GM12865 (cell line): ENCODE measurements around the gene MRPL51.
A peak's percentile ranks its signal among the peaks of the same experiment; 100 is the strongest.
"Not testable (repeated sequence)": the region's sequence is repeated elsewhere in the genome, so short reads cannot be mapped to it uniquely, and the experiment has no call there.

Source experiments
- DNase-seq: peaks from one replicate; pipeline ENCODE4 v3.0.0; 2010; ENCODE audit warnings: low read depth
- H3K4me3 ChIP-seq: 2 replicates; pipeline ENCODE4 v1.5.1; 2011; ENCODE audit warnings: mild to moderate bottlenecking, low read depth, low read length, control low read depth
- TF ChIP-seq, protein P1 (sequence below): IDR thresholded peaks from 2 replicates; pipeline ENCODE4 v1.5.1; 2011; ENCODE audit warnings: low read length, control low read depth, low read depth, inconsistent platforms; ENCODE audit not compliant: insufficient read depth; ENCODE audit errors: missing control alignments

The MRPL51 gene

DNA sequence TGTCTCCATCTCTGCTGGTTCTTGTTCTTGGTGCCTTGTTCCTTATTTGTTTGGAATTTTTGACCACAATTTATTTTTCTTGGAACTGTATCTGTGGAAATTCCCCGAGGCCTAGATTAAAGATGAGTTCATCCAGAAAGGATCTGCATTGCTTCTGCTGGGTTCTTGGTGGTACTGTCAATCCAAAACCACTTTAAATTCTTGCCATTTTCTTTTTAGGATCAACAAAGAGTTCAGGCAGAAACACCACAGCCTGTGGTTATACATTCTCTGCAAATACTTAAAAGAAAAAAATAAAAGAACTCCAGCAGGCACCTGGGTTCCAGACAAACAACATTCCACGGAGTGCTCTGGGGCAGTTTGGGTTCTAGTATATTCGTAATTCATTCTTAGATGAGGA is 16.6 kb downstream of the MRPL51 start:
- no peak overlapping the region for H3K4me3 ChIP-seq
- TF ChIP-seq, protein P1, sequence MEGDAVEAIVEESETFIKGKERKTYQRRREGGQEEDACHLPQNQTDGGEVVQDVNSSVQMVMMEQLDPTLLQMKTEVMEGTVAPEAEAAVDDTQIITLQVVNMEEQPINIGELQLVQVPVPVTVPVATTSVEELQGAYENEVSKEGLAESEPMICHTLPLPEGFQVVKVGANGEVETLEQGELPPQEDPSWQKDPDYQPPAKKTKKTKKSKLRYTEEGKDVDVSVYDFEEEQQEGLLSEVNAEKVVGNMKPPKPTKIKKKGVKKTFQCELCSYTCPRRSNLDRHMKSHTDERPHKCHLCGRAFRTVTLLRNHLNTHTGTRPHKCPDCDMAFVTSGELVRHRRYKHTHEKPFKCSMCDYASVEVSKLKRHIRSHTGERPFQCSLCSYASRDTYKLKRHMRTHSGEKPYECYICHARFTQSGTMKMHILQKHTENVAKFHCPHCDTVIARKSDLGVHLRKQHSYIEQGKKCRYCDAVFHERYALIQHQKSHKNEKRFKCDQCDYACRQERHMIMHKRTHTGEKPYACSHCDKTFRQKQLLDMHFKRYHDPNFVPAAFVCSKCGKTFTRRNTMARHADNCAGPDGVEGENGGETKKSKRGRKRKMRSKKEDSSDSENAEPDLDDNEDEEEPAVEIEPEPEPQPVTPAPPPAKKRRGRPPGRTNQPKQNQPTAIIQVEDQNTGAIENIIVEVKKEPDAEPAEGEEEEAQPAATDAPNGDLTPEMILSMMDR: no peak
- DNase-seq: no peak

DNA sequence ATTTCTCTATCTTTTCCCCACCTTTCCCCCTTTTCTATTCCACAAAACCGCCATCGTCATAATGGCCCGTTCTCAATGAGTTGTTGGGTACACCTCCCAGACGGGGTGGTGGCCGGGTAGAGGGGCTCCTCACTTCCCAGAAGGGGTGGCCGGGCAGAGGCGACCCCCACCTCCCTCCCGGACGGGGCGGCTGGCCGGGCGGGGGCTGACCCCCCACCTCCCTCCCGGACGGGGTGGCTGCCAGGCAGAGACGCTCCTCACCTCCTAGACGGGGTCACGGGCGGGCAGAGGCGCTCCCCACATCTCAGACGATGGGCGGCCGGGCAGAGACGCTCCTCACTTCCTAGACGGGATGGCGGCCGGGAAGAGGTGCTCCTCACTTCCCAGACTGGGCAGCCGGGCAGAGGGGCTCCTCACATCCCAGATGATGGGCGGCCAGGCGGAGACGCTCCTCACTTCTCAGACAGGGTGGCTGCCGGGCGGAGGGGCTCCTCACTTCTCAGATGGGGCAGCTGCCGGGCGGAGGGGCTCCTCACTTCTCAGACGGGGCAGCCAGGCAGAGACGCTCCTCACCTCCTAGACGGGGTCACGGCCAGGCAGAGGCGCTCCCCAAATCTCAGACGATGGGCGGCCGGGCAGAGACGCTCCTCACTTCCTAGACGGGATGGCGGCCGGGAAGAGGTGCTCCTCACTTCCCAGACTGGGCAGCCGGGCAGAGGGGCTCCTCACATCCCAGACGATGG is 17.7 kb downstream of the MRPL51 start:
- not testable (repeated sequence) for H3K4me3 ChIP-seq

DNA sequence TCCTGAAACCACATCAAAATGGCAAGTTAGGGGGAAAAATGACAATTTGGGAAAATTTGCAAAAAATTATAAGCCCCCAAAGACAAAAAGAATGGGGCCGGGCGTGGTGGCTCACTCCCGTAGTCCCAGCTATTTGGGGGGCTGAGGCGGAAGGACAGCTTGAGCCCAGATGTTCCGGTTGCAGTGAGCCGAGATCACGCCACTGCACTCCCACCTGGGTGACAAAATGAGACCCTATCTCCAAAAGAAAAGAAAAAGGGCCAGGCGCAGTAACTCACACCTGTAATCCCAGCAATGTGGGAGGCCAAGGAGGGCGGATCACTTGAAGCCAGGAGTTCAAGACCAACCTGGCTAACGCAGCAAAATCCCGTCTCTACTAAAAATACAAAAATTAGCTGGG is 20.6 kb downstream of the MRPL51 start:
- DNase-seq: no peak
- TF ChIP-seq, protein P1: no peak
- H3K4me3 ChIP-seq: no peak overlapping the region

More for the DNA sequence above, 17.7 kb downstream of the MRPL51 start:
- DNase-seq: not testable (repeated sequence)

DNA sequence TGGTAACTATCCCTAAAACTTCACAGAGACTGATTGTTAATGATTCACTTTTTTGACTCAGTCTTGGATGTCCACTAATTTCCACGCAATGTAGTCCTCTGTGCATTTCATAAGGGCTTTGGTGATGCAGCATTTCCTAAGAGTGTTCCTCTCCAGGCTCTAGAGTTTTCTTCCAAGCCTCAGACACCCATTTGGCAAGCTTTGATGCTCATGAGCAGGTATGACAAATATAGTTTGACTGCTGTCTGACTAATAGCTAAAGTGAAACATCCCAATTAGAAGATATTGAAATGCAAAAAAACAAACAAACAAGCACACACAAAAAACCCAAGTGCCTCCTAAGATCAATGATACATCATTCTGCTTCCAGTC is 21.1 kb downstream of the MRPL51 start:
- TF ChIP-seq, protein P1: no peak
- DNase-seq: no peak
- no peak overlapping the region for H3K4me3 ChIP-seq

DNA sequence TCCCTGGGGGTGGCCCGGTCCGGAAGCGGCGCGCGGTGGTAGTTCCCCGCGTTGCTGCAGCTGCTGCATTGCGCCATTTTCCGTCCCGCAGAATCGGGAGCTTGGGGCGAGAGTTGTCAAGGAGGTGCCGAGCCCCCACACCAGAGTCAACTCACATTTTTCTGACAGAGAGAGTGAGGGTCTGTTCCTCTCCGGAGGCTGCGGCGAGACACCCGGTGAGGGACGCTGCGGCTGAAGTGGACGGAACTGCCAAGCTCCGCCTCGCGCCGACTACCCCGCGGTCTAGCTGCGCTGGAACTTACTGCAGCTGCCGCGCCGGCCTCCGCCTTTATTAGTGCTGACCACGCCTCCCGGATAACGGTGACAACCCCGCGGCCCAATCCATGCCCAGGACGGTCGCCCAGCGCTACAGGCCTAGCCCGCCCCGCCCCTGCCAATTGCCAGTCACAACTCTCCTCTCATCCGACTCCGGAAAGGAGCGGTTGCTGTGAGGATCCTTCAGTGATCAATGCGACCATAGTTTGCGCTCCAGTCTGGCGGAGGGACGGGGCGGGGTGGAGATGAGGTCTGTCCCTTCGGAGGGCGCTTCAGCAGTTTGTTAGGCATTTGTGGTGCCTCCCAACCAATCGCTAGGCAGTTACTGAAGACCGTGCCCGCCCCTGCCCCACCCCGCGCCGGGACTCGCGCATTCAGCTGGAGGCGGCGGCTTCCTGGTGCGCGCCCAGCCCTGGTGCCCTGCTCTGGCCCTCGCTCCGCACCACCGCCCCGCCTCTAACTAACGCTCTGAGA is 22.5 kb downstream of the MRPL51 start, which contains the start of gene VAMP1:
TSS of gene VAMP1 (minus strand) at position 303 of the 789 bp plus-strand sequence. CDS start at position 157, 146 bp downstream.
- peak within 1 kb of the TSS; percentile 57 for H3K4me3 ChIP-seq
- TF ChIP-seq, protein P1: no peak
- DNase-seq: peak; percentile 98

DNA sequence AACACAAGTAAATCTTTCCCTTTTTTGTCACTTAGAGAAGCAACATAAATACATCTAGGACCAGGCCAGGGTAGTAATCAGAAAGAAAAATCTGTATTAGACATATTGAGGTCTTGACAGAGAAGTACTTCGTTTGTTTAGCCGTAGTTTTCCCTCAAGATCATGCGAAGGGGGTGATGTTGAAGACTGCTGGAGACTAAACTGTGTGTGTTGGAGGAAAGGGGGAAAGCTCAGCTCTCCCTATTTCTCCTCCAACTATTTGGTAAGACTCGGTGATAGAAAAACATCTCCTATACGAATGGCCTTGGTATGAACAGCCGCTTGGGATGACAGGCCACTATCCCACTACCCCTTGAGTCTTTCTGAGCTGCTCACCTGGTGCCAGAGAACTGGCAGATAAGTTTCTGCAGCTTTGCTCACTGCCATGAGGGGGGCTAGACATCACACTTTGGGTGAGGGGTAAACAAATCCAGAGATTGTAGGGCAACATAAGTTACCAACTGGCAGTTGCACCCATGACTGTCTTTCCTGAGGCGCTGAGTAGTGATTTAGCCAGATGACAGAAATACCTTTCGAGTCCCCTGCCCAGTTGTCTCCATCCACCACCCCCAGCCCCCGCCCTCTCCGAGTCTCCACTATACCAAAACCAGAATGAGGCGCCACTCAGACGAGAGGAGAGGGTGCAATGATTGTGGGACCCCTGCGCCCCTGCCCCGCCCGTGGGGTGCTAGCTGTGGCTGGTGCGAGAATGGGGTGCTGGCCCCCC is 23.3 kb downstream of the MRPL51 start:
- H3K4me3 ChIP-seq: peak overlapping the region; percentile 57
- no peak for DNase-seq
- TF ChIP-seq, protein P1: no peak

DNA sequence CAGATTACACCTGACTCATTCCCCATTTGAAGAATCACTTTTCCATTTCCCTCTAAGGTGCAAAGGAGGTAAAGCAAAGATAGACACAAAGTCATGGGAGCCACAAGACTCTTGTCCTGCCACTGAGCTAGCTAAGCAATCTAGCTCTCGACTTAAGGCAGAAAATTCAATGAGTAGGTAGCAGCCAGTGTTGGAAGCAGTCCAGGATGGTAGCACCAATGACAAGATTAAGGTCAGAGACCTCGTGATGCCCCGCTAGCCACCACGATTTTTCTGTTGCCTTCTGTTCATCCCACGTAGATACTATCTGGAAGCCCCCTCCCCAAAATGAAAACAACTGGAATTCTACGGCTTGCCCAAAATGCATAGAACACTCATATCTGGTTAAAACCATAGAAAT is 24.0 kb downstream of the MRPL51 start:
- peak overlapping the region; percentile 57 for H3K4me3 ChIP-seq
- no peak for DNase-seq
- TF ChIP-seq, protein P1: no peak
